A172 (cell line): Measurements from ENCODE around the gene RHEB. TPM values are rescaled to one million over a fixed set of nuclear protein-coding genes. Genes with fewer than 3 reads are reported as not detected.

Source experiments
- DNase-seq: peaks from one replicate; pipeline ENCODE4 v3.0.0-alpha.2; 2015; ENCODE audit warnings: low spot score
- total RNA-seq: library from RNA; depleted of rRNA; stranded (reverse); fragments of >200 nt; shearing (Covaris generic); gene quantifications from 2 replicates; pipeline ENCODE4 v1.2.3, GENCODE V29; 2014

Gene RHEB
- total RNA-seq, 1 experiment from 2014 or later: 273 TPM

GRCh38 chr7:151431768-151432311 is 87.9 kb downstream of the RHEB start:
- DNase-seq: no peak

- no peak for DNase-seq
Observed at GRCh38 chr7:151431281-151431767, 88.4 kb downstream of the RHEB start.

GRCh38 chr7:151430391-151431205 is 89.1 kb downstream of the RHEB start:
- DNase-seq: no peak

GRCh38 chr7:151429560-151430331 is 89.9 kb downstream of the RHEB start:
- peak; percentile 67 for DNase-seq

- no peak for DNase-seq
Observed at GRCh38 chr7:151429237-151429559, 90.5 kb downstream of the RHEB start.

- peak; percentile 75 for DNase-seq
Observed at GRCh38 chr7:151428378-151429236, 91.1 kb downstream of the RHEB start.

- DNase-seq: no peak
Observed at GRCh38 chr7:151427705-151428377, 91.9 kb downstream of the RHEB start.

GRCh38 chr7:151426904-151427704 is 92.6 kb downstream of the RHEB start:
- no peak for DNase-seq

GRCh38 chr7:151426441-151426903 is 93.2 kb downstream of the RHEB start:
- DNase-seq: peak; percentile 96

GRCh38 chr7:151425670-151426440 is 93.8 kb downstream of the RHEB start:
- DNase-seq: peak; percentile 54

- no peak for DNase-seq
Observed at GRCh38 chr7:151424799-151425198, 94.9 kb downstream of the RHEB start.

GRCh38 chr7:151423936-151424335 is 95.8 kb downstream of the RHEB start:
- no peak for DNase-seq

GRCh38 chr7:151423226-151423625 is 96.5 kb downstream of the RHEB start:
- DNase-seq: no peak

GRCh38 chr7:151422212-151422611 is 97.5 kb downstream of the RHEB start:
- no peak for DNase-seq

- no peak for DNase-seq
Observed at GRCh38 chr7:151420144-151420543, 99.6 kb downstream of the RHEB start.

- DNase-seq: no peak
Observed at GRCh38 chr7:151416941-151417315, 102.8 kb downstream of the RHEB start.

GRCh38 chr7:151416112-151416940 is 103.4 kb downstream of the RHEB start:
- no peak for DNase-seq
